Spleen (tissue), 3 donors: Measurements from ENCODE around the gene PATZ1.
A peak's percentile ranks its signal among the peaks of the same experiment; 100 is the strongest.

Experiments used
- POLR2A ChIP-seq, 3 donors: fragments of 450-650 bp; IDR thresholded peaks; one replicate each; pipeline ENCODE4 v1.5.1; 2017; ENCODE audit warnings: antibody characterized with exemption in 3 of 3, mild to moderate bottlenecking in 1 of 3
- POLR2AphosphoS5 ChIP-seq, 3 donors: sonication (generic); formaldehyde crosslinking; IDR thresholded peaks; one replicate each; pipeline ENCODE4 v1.5.1; 2017; ENCODE audit warnings: antibody characterized with exemption in 3 of 3

- TF ChIP-seq POLR2AphosphoS5 (IDR thresholded peaks at IDR 0.05): peak in 1 of 3 donors; percentile 29
- TF ChIP-seq POLR2A (IDR thresholded peaks at IDR 0.05): no peak
Measured at GRCh38 chr22:31328544-31328960, 17.6 kb downstream of the PATZ1 start.
